Testis (tissue), 2 donors: ENCODE data around the gene RGS6.

Source experiments
- CTCF ChIP-seq, 3 experiments: fragments of 450-650 bp in 2 of 3; fragments of 200-600 bp in 1 of 3; sonication (generic) in 1 of 3; IDR thresholded peaks; one replicate each; pipeline ENCODE4 v1.5.1; 2016 to 2019; ENCODE audit warnings: antibody characterized with exemption in 3 of 3, mild to moderate bottlenecking in 2 of 3, moderate library complexity in 1 of 3
- POLR2A ChIP-seq: fragments of 450-650 bp; IDR thresholded peaks from one replicate; pipeline ENCODE4 v1.6.1; 2017; ENCODE audit warnings: antibody characterized with exemption, mild to moderate bottlenecking, moderate library complexity

GRCh38 chr14:72454388-72455160, 522.3 kb downstream of the RGS6 start:
- TF ChIP-seq POLR2A (no peak), CTCF (IDR thresholded peaks at IDR 0.05) (no peak)
